H1 (cell line): Measurements from ENCODE around the gene CDK3. TPM values are rescaled to one million over a fixed set of nuclear protein-coding genes. Genes with fewer than 3 reads are reported as not detected.

ENCODE experiments used
- CTCF ChIA-PET: fragments of 300-600 bp; sonication (Branson Sonifier 250); formaldehyde crosslinking; loops from one replicate; lab custom pipeline; 2021; ENCODE audit not compliant: partially characterized antibody; lab: Charles Lee
- POLR2A ChIA-PET: fragments of 300-600 bp; sonication (Branson Sonifier 250); formaldehyde crosslinking; loops from one replicate; lab custom pipeline; 2021; ENCODE audit warnings: inconsistent platforms; ENCODE audit not compliant: partially characterized antibody; lab: Charles Lee
- DNase-seq, 2 experiments: peaks; one replicate each; pipeline versions ENCODE4 v3.0.0 to v3.0.0-alpha.2; 2010 to 2022; ENCODE audit warnings: low spot score in 2 of 2, low read depth in 1 of 2, mixed read lengths in 1 of 2
- FAIRE-seq: peaks from 2 replicates; lab custom pipeline; 2011; peaks lifted over from hg19 to GRCh38; lab: Jason Lieb, UNC
- H2AFZ ChIP-seq: 2 replicates; pipeline ENCODE4 v1.8.1; 2012; ENCODE audit warnings: low read length, inconsistent platforms
- H2AK5ac ChIP-seq: 2 replicates; pipeline ENCODE4 v1.6.1; 2013; ENCODE audit warnings: low read depth, low read length
- H2BK120ac ChIP-seq: replicated peaks from 2 replicates; pipeline ENCODE3; 2013; ENCODE audit warnings: low read depth, low read length, inconsistent platforms
- H2BK12ac ChIP-seq: 2 replicates; pipeline ENCODE4 v1.6.1; 2013; ENCODE audit warnings: low read depth, low read length
- H2BK15ac ChIP-seq: 2 replicates; pipeline ENCODE4 v1.6.1; 2013; ENCODE audit warnings: low read length
- H2BK20ac ChIP-seq: 2 replicates; pipeline ENCODE4 v1.6.1; 2013; ENCODE audit warnings: low read length
- H2BK5ac ChIP-seq: 2 replicates; pipeline ENCODE4 v1.6.1; 2013; ENCODE audit warnings: low read depth, low read length
- H3K14ac ChIP-seq: 2 replicates; pipeline ENCODE4 v1.6.1; 2013; ENCODE audit warnings: inconsistent platforms; ENCODE audit not compliant: insufficient read length
- H3K18ac ChIP-seq: 2 replicates; pipeline ENCODE4 v1.6.1; 2013; ENCODE audit warnings: low read length; ENCODE audit errors: extremely low read depth
- H3K23ac ChIP-seq: 2 replicates; pipeline ENCODE4 v1.6.1; 2013; ENCODE audit warnings: inconsistent platforms; ENCODE audit not compliant: insufficient read length
- H3K23me2 ChIP-seq: 2 replicates; pipeline ENCODE4 v1.6.1; 2013; ENCODE audit warnings: low read depth, low read length
- H3K27ac ChIP-seq: 2 replicates; pipeline ENCODE4 v1.6.1; 2011; ENCODE audit warnings: low read depth, low read length, inconsistent platforms
- H3K27me3 ChIP-seq, 4 experiments: replicated peaks in 1 of 4; 1 replicate in 1 of 4; 2 replicates in 3 of 4; pipeline versions ENCODE4 v1.6.1 to v1.8.1; 2011 to 2013; ENCODE audit warnings: low read length in 3 of 4, mild to moderate bottlenecking in 3 of 4, inconsistent platforms in 2 of 4, mixed read lengths in 2 of 4, moderate library complexity in 1 of 4; ENCODE audit not compliant: control insufficient read depth in 3 of 4, insufficient read depth in 3 of 4; ENCODE audit errors: extremely low read depth in 1 of 4
- H3K36me3 ChIP-seq, 4 experiments: 2 replicates each; pipeline versions ENCODE4 v1.6.1 to v1.8.1; 2011 to 2013; ENCODE audit warnings: mild to moderate bottlenecking in 4 of 4, low read length in 3 of 4, moderate library complexity in 2 of 4, control low read depth in 1 of 4, inconsistent platforms in 1 of 4; ENCODE audit not compliant: insufficient read depth in 4 of 4, control insufficient read depth in 2 of 4
- H3K4ac ChIP-seq: replicated peaks from 2 replicates; pipeline ENCODE3; 2013; ENCODE audit warnings: low read length, low read depth, mixed read lengths, inconsistent platforms; ENCODE audit not compliant: insufficient read length
- H3K4me1 ChIP-seq, 4 experiments: replicated peaks in 1 of 4; 1 replicate in 1 of 4; 2 replicates in 3 of 4; pipeline versions ENCODE4 v1.6.1 to v1.8.1; 2011 to 2013; ENCODE audit warnings: low read length in 3 of 4, inconsistent platforms in 2 of 4, mixed read lengths in 1 of 4; ENCODE audit not compliant: insufficient read depth in 4 of 4, control insufficient read depth in 3 of 4
- H3K4me2 ChIP-seq, 2 experiments: 2 replicates each; pipeline versions ENCODE4 v1.6.1 to v1.8.1; 2011 to 2013; ENCODE audit warnings: low read depth in 2 of 2, low read length in 2 of 2, control low read depth in 1 of 2, inconsistent platforms in 1 of 2, mild to moderate bottlenecking in 1 of 2; ENCODE audit not compliant: insufficient read depth in 1 of 2
- H3K4me3 ChIP-seq, 4 experiments: fragments of 200-600, 300-600 bp in 1 of 4; sonication (generic), shearing (Covaris generic), sonication (Bioruptor Twin) in 1 of 4; 2 replicates each; pipeline versions ENCODE4 v1.5.1 to v1.8.1; 2011 to 2016; ENCODE audit warnings: low read length in 4 of 4, low read depth in 3 of 4, control low read depth in 2 of 4, inconsistent platforms in 2 of 4, mild to moderate bottlenecking in 2 of 4, mixed read lengths in 1 of 4, moderate library complexity in 1 of 4; ENCODE audit not compliant: insufficient read depth in 2 of 4; ENCODE audit errors: extremely low read depth in 1 of 4
- H3K56ac ChIP-seq: replicated peaks from 2 replicates; pipeline ENCODE3; 2013; ENCODE audit warnings: low read depth, mild to moderate bottlenecking, mixed read lengths, low read length, inconsistent platforms; ENCODE audit not compliant: insufficient read length
- H3K79me1 ChIP-seq: 2 replicates; pipeline ENCODE4 v1.6.1; 2013; ENCODE audit warnings: low read depth, low read length, control low read depth
- H3K79me2 ChIP-seq, 2 experiments: 2 replicates each; pipeline versions ENCODE4 v1.6.1 to v1.8.1; 2012 to 2013; ENCODE audit warnings: low read length in 2 of 2, mild to moderate bottlenecking in 2 of 2, inconsistent platforms in 1 of 2; ENCODE audit not compliant: insufficient read depth in 2 of 2, control insufficient read depth in 1 of 2
- H3K9ac ChIP-seq, 4 experiments: replicated peaks in 1 of 4; 1 replicate in 1 of 4; 2 replicates in 3 of 4; pipeline versions ENCODE4 v1.6.1 to v1.8.1; 2011 to 2013; ENCODE audit warnings: low read depth in 3 of 4, low read length in 3 of 4, control low read depth in 2 of 4, mild to moderate bottlenecking in 2 of 4, moderate library complexity in 2 of 4, inconsistent platforms in 1 of 4; ENCODE audit errors: extremely low read depth in 1 of 4
- H3K9me3 ChIP-seq, 2 experiments: 2 replicates each; pipeline versions ENCODE4 v1.6.1 to v1.8.1; 2012 to 2013; ENCODE audit warnings: mild to moderate bottlenecking in 2 of 2, moderate library complexity in 2 of 2, control low read depth in 1 of 2, inconsistent platforms in 1 of 2, low read depth in 1 of 2, low read length in 1 of 2, mixed read lengths in 1 of 2; ENCODE audit not compliant: insufficient read depth in 2 of 2
- H4K20me1 ChIP-seq, 2 experiments: replicated peaks in 1 of 2; 2 replicates each; pipeline versions ENCODE3 to v1.8.1; 2011 to 2013; ENCODE audit warnings: inconsistent platforms in 2 of 2, low read length in 2 of 2, mild to moderate bottlenecking in 1 of 2; ENCODE audit not compliant: insufficient read depth in 2 of 2, control insufficient read depth in 1 of 2
- H4K5ac ChIP-seq: 2 replicates; pipeline ENCODE4 v1.6.1; 2013; ENCODE audit warnings: low read length, low read depth, mixed read lengths, inconsistent platforms; ENCODE audit not compliant: insufficient read length
- H4K8ac ChIP-seq: 2 replicates; pipeline ENCODE4 v1.8.0; 2013; ENCODE audit warnings: mild to moderate bottlenecking, moderate library complexity, low read length, inconsistent platforms; ENCODE audit not compliant: insufficient read depth; ENCODE audit errors: extremely low read depth
- H4K91ac ChIP-seq: replicated peaks from 2 replicates; pipeline ENCODE3; 2013; ENCODE audit warnings: low read length, mixed read lengths, inconsistent platforms; ENCODE audit not compliant: insufficient read length
- E2F6 ChIP-seq: IDR thresholded peaks from 2 replicates; pipeline ENCODE4 v1.6.1; 2012; ENCODE audit warnings: inconsistent platforms
- EGR1 ChIP-seq: IDR thresholded peaks from 2 replicates; pipeline ENCODE4 v1.6.1; 2011; ENCODE audit warnings: low read depth, low read length, borderline replicate concordance
- GTF2F1 ChIP-seq: IDR thresholded peaks from 2 replicates; pipeline ENCODE4 v1.6.1; 2012; ENCODE audit warnings: low read depth, low read length, improper control_type of control experiment, borderline replicate concordance
- JUN ChIP-seq: IDR thresholded peaks from 2 replicates; pipeline ENCODE4 v1.6.1; 2011; ENCODE audit warnings: low read depth, mild to moderate bottlenecking, improper control_type of control experiment, low read length
- KDM5A ChIP-seq: fragments of 200-600 bp; IDR thresholded peaks from 2 replicates; pipeline ENCODE4 v1.7.1; 2012; ENCODE audit warnings: mild to moderate bottlenecking, low read length, inconsistent platforms, mixed read lengths
- RBBP5 ChIP-seq: IDR thresholded peaks from 2 replicates; pipeline ENCODE4 v1.7.1; 2012; ENCODE audit warnings: low read depth, mild to moderate bottlenecking, inconsistent platforms, low read length, moderate library complexity, borderline replicate concordance
- RFX5 ChIP-seq: IDR thresholded peaks from 2 replicates; pipeline ENCODE4 v1.6.1; 2011; ENCODE audit warnings: low read depth, low read length, improper control_type of control experiment, borderline replicate concordance
- SP2 ChIP-seq: IDR thresholded peaks from 2 replicates; pipeline ENCODE4 v1.6.1; 2012; ENCODE audit warnings: mild to moderate bottlenecking, low read length, inconsistent platforms
- WGBS, 2 experiments: shearing (Covaris generic) in 1 of 2; methylation state at CpG; one replicate each; pipeline versions ENCODE4 v1.1.6 to v1.1.7; 2013 to 2015; ENCODE audit warnings: low lambda C conversion rate in 2 of 2, mixed read lengths in 2 of 2, inconsistent platforms in 1 of 2, low coverage in 1 of 2, missing lambda C conversion rate in 1 of 2; ENCODE audit not compliant: insufficient replicate concordance in 2 of 2, insufficient coverage in 1 of 2, insufficient read length in 1 of 2; ENCODE audit errors: extremely low coverage in 1 of 2, missing lambda C conversion rate in 1 of 2; 5-methylcytosine and 5-hydroxymethylcytosine counted together
- polyA plus RNA-seq, 7 experiments: library from polyadenylated mRNA; depleted of rRNA in 3 of 7; stranded (reverse) in 5 of 7; unstranded in 2 of 7; fragments of >200 nt in 5 of 7; fragments of 200-250 nt in 2 of 7; gene quantifications; 1 replicate in 5 of 7; 2 replicates in 1 of 7; 4 replicates in 1 of 7; pipeline versions ENCODE4 v1.2.1 to v1.2.3, GENCODE V29; 2011 to 2013; ENCODE audit warnings: missing spikeins in 2 of 7, mixed read lengths in 2 of 7
- total RNA-seq: library from RNA; stranded (reverse); fragmentation: NEBNext Ultra II Directional; extraction: Animal tissue kit (Norgen Biotek cat#: 25700); gene quantifications from 2 replicates; pipeline ENCODE4 v1.2.1, GENCODE V29; 2021

The CDK3 gene
- total and polyA plus RNA-seq, 2 of the 8 experiments (the other 6 are each of a cell fraction or from before 2014, with no cell fraction given): 10.0 to 14.6 TPM

- Histone ChIP-seq H2BK12ac (no peak overlapping the region), H3K36me3 (no peaks in the 10 kb centered on the region; a peak in 1 of 8 replicates), H3K56ac (no peak overlapping the region), H4K91ac (no peak overlapping the region), H2AFZ (no peak overlapping the region), H3K79me1 (no peaks in the 10 kb centered on the region), H3K9me3 (no peaks in the 10 kb centered on the region), H2AK5ac (no peak overlapping the region), H3K4me3 (no peak overlapping the region), H4K20me1 (peaks cover 0 to 2% of the 10 kb centered on the region in 2 experiments), H4K5ac (no peak overlapping the region), H3K23ac (no peak overlapping the region), H4K8ac (no peak overlapping the region), H3K4me2 (no peak overlapping the region), H3K14ac (no peak overlapping the region), H3K4me1 (peaks cover 0 to 17% (median 9%) of the 10 kb centered on the region in 4 experiments; a peak in 6 of 7 replicates), H2BK20ac (no peak overlapping the region), H3K9ac (no peak overlapping the region), H2BK15ac (no peak overlapping the region), H3K23me2 (no peaks in the 10 kb centered on the region), H3K18ac (no peak overlapping the region), H3K27ac (no peak overlapping the region), H3K79me2 (no peaks in the 10 kb centered on the region), H2BK120ac (no peak overlapping the region), H3K27me3 (no peaks in the 10 kb centered on the region), H2BK5ac (no peak overlapping the region), H3K4ac (no peak overlapping the region)
- DNase-seq (no peak), FAIRE-seq (no peak)
- CTCF ChIA-PET: interaction anchor here (0.6 to 13.7 kb wide), 8 partner anchors 8 to 364 kb away, joined by 3 to 229 read pairs (median 4); partner anchors contain the start of gene CDK3
- 92% methylated on average over 6 of the region's 6 CpGs; no CpG with 5 or more reads in 1 of the 2 experiments for WGBS, 2 experiments
- no peak for TF ChIP-seq RFX5
- no peak for TF ChIP-seq JUN
- TF ChIP-seq SP2: no peak
- TF ChIP-seq KDM5A: no peak
- no peak for TF ChIP-seq RBBP5
- TF ChIP-seq EGR1: no peak
- no peak for TF ChIP-seq E2F6
- TF ChIP-seq GTF2F1: no peak
- POLR2A ChIA-PET: interaction anchor here (0.7 to 3.0 kb wide), 3 partner anchors 19 to 90 kb away, joined by 3 to 9 read pairs (median 4); partner anchors contain the start of gene ZACN
Measured at GRCh38 chr17:76033139-76033538, 32.5 kb downstream of the CDK3 start.
